Neural cell (in vitro differentiated cells): Measurements from ENCODE around the gene ESYT3. TPM values are rescaled to one million over a fixed set of nuclear protein-coding genes. Genes with fewer than 3 reads are reported as not detected.

Experiments
- H2AFZ ChIP-seq: fragments of 200-600, 300-800 bp; sonication (generic), shearing (Covaris generic); 2 replicates; pipeline ENCODE4 v1.6.0; 2014; ENCODE audit warnings: low read depth, mild to moderate bottlenecking, antibody characterized with exemption, low read length, moderate library complexity
- H3F3A ChIP-seq: fragments of 200-600 bp; shearing (Covaris generic); 2 replicates; pipeline ENCODE4 v1.6.1; 2016; ENCODE audit warnings: mild to moderate bottlenecking, moderate library complexity, mixed read lengths, antibody characterized with exemption, low read length; ENCODE audit not compliant: insufficient read depth, poor library complexity, severe bottlenecking
- H3K27ac ChIP-seq: fragments of 200-600, 300-800 bp; sonication (generic), shearing (Covaris generic); 2 replicates; pipeline ENCODE4 v1.5.1; 2014; ENCODE audit warnings: mild to moderate bottlenecking, low read length, moderate library complexity
- H3K27me3 ChIP-seq: fragments of 300-800, 200-600 bp; sonication (generic), shearing (Covaris generic); 2 replicates; pipeline ENCODE4 v1.6.0; 2014; ENCODE audit warnings: mild to moderate bottlenecking, low read depth, low read length, moderate library complexity; ENCODE audit not compliant: insufficient read depth
- H3K36me3 ChIP-seq: fragments of 300-800, 200-600 bp; sonication (generic), shearing (Covaris generic); 2 replicates; pipeline ENCODE4 v1.5.1; 2014; ENCODE audit warnings: mild to moderate bottlenecking, antibody characterized with exemption, low read length, moderate library complexity; ENCODE audit not compliant: insufficient read depth
- H3K4me2 ChIP-seq: fragments of 300-800, 200-600 bp; sonication (generic), shearing (Covaris generic); 2 replicates; pipeline ENCODE4 v1.6.0; 2014; ENCODE audit warnings: mild to moderate bottlenecking, low read length
- H3K4me3 ChIP-seq: fragments of 300-800, 200-600 bp; sonication (generic), shearing (Covaris generic); 2 replicates; pipeline ENCODE4 v1.5.1; 2014; ENCODE audit warnings: mild to moderate bottlenecking, low read length, moderate library complexity
- H3K79me2 ChIP-seq: fragments of 200-600 bp; shearing (Covaris generic); replicated peaks from 2 replicates; pipeline ENCODE4 v1.6.0; 2014; ENCODE audit warnings: mild to moderate bottlenecking, low read length, moderate library complexity; ENCODE audit not compliant: insufficient read depth
- H3K9ac ChIP-seq: fragments of 300-800, 200-600 bp; sonication (generic), shearing (Covaris generic); 2 replicates; pipeline ENCODE4 v1.6.1; 2016; ENCODE audit warnings: mild to moderate bottlenecking, low read length, mixed read lengths
- H3K9me2 ChIP-seq: fragments of 200-600 bp; shearing (Covaris generic); 2 replicates; pipeline ENCODE4 v1.6.1; 2016; ENCODE audit warnings: mild to moderate bottlenecking, low read length, mixed read lengths; ENCODE audit not compliant: insufficient read depth
- H3K9me3 ChIP-seq: fragments of 200-600, 300-800 bp; sonication (generic), shearing (Covaris generic); 2 replicates; pipeline ENCODE4 v1.6.1; 2016; ENCODE audit warnings: mild to moderate bottlenecking, mixed run types, low read length, moderate library complexity, mixed read lengths
- H4K20me1 ChIP-seq: fragments of 200-600 bp; shearing (Covaris generic); 2 replicates; pipeline ENCODE4 v1.6.1; 2016; ENCODE audit warnings: mild to moderate bottlenecking, mixed run types; ENCODE audit not compliant: insufficient read depth
- EP300 ChIP-seq: fragments of 450-650 bp; conservative IDR thresholded peaks from 2 replicates; pipeline ENCODE4 v1.6.1; 2014; ENCODE audit warnings: antibody characterized with exemption, mild to moderate bottlenecking, moderate library complexity; ENCODE audit not compliant: poor library complexity, severe bottlenecking
- EZH2 ChIP-seq: fragments of 200-600, 300-800 bp; shearing (Covaris generic), sonication (generic); IDR thresholded peaks from 2 replicates; pipeline ENCODE4 v1.6.1; 2014; ENCODE audit warnings: antibody characterized with exemption, low read length, borderline replicate concordance, mild to moderate bottlenecking; ENCODE audit not compliant: insufficient read depth, poor library complexity, severe bottlenecking
- MXI1 ChIP-seq: fragments of 450-650 bp; conservative IDR thresholded peaks from 2 replicates; pipeline ENCODE4 v1.6.1; 2014; ENCODE audit warnings: antibody characterized with exemption, mild to moderate bottlenecking; ENCODE audit not compliant: poor library complexity, severe bottlenecking
- POLR2AphosphoS5 ChIP-seq: IDR thresholded peaks from 2 replicates; pipeline ENCODE4 v1.6.1; 2012
- RAD21 ChIP-seq: fragments of 450-650 bp; conservative IDR thresholded peaks from 2 replicates; pipeline ENCODE4 v1.6.1; 2014; ENCODE audit warnings: antibody characterized with exemption, mild to moderate bottlenecking, moderate library complexity
- SMC3 ChIP-seq: fragments of 450-650 bp; conservative IDR thresholded peaks from 2 replicates; pipeline ENCODE4 v1.6.1; 2014; ENCODE audit warnings: antibody characterized with exemption, mild to moderate bottlenecking, moderate library complexity; ENCODE audit not compliant: poor library complexity
- TAF1 ChIP-seq: IDR thresholded peaks from 2 replicates; pipeline ENCODE4 v1.6.1; 2012; ENCODE audit warnings: low read depth
- polyA plus RNA-seq: library from polyadenylated mRNA; depleted of rRNA; stranded (reverse); fragments of >200 nt; gene quantifications from 2 replicates; pipeline ENCODE4 v1.2.3, GENCODE V29; 2014
- TF ChIP-seq, protein P1 (sequence below): fragments of 450-650 bp; IDR thresholded peaks from 2 replicates; pipeline ENCODE4 v1.5.1; 2014; ENCODE audit warnings: antibody characterized with exemption, mild to moderate bottlenecking, moderate library complexity; ENCODE audit not compliant: poor library complexity, severe bottlenecking
- TF ChIP-seq, protein P2 (sequence below): IDR thresholded peaks from 2 replicates; pipeline ENCODE4 v1.6.1; 2012; ENCODE audit warnings: borderline replicate concordance

The ESYT3 gene
- polyA plus RNA-seq, 1 donor from 2014 or later = 0.33 TPM

DNA sequence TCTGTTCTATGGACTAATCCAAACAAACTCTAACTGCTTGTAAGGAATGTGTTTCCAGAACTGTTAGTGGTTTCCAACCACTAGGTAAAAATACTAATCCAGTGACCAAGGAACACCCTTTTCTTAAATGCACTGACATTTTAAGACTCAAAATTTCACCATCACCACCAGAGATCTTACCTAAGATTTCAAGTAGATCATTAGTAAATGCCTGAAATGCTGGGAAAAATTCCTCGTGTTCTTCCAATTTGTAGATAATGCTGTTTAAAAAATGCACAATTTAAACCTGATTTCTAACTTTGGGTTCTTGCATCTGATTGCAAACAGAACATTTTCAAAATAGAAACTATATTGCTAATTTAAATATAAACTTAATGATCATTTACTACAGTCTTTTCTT lies 63.4 kb downstream of the ESYT3 start:
- Histone ChIP-seq H3K27ac (no peak overlapping the region), H3K4me3 (no peak overlapping the region), H4K20me1 (no peaks in the 10 kb centered on the region), H3K9ac (no peak overlapping the region), H3K9me2 (no peaks in the 10 kb centered on the region), H3K79me2 (no peaks in the 10 kb centered on the region), H3F3A (no peaks in the 10 kb centered on the region), H2AFZ (no peak overlapping the region), H3K36me3 (no peaks in the 10 kb centered on the region), H3K9me3 (no peaks in the 10 kb centered on the region), H3K4me2 (no peak overlapping the region), H3K27me3 (no peaks in the 10 kb centered on the region)
- TF ChIP-seq, protein P1, sequence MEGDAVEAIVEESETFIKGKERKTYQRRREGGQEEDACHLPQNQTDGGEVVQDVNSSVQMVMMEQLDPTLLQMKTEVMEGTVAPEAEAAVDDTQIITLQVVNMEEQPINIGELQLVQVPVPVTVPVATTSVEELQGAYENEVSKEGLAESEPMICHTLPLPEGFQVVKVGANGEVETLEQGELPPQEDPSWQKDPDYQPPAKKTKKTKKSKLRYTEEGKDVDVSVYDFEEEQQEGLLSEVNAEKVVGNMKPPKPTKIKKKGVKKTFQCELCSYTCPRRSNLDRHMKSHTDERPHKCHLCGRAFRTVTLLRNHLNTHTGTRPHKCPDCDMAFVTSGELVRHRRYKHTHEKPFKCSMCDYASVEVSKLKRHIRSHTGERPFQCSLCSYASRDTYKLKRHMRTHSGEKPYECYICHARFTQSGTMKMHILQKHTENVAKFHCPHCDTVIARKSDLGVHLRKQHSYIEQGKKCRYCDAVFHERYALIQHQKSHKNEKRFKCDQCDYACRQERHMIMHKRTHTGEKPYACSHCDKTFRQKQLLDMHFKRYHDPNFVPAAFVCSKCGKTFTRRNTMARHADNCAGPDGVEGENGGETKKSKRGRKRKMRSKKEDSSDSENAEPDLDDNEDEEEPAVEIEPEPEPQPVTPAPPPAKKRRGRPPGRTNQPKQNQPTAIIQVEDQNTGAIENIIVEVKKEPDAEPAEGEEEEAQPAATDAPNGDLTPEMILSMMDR = no peak
- no peak for TF ChIP-seq RAD21
- no peak for TF ChIP-seq EP300
- no peak for TF ChIP-seq EZH2
- TF ChIP-seq POLR2AphosphoS5 = no peak
- TF ChIP-seq SMC3 = no peak
- TF ChIP-seq, protein P2, sequence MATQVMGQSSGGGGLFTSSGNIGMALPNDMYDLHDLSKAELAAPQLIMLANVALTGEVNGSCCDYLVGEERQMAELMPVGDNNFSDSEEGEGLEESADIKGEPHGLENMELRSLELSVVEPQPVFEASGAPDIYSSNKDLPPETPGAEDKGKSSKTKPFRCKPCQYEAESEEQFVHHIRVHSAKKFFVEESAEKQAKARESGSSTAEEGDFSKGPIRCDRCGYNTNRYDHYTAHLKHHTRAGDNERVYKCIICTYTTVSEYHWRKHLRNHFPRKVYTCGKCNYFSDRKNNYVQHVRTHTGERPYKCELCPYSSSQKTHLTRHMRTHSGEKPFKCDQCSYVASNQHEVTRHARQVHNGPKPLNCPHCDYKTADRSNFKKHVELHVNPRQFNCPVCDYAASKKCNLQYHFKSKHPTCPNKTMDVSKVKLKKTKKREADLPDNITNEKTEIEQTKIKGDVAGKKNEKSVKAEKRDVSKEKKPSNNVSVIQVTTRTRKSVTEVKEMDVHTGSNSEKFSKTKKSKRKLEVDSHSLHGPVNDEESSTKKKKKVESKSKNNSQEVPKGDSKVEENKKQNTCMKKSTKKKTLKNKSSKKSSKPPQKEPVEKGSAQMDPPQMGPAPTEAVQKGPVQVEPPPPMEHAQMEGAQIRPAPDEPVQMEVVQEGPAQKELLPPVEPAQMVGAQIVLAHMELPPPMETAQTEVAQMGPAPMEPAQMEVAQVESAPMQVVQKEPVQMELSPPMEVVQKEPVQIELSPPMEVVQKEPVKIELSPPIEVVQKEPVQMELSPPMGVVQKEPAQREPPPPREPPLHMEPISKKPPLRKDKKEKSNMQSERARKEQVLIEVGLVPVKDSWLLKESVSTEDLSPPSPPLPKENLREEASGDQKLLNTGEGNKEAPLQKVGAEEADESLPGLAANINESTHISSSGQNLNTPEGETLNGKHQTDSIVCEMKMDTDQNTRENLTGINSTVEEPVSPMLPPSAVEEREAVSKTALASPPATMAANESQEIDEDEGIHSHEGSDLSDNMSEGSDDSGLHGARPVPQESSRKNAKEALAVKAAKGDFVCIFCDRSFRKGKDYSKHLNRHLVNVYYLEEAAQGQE = no peak
- no peak for TF ChIP-seq MXI1
- TF ChIP-seq TAF1 = no peak

DNA sequence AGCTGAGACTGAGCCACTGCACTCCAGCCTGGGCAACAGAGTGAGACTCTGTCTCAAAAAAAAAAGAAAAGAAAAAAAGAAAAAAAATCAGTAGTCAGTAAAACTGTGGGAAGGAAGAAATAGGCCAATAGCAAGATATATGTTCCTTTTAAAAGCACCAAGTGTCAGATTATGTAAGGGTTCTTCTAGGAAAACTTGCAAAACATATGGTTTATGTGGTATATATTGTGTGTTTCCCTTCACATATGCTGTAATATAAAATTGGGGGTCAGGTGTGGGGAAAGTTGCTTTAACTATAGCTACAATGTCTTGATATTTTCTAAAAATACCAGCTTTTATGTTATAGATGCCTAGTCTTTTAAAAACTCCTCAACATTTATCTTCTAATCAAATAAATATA lies 64.6 kb downstream of the ESYT3 start:
- Histone ChIP-seq H3F3A (no peaks in the 10 kb centered on the region), H3K79me2 (no peaks in the 10 kb centered on the region), H3K27ac (no peak overlapping the region), H3K9me2 (no peaks in the 10 kb centered on the region), H3K9me3 (no peaks in the 10 kb centered on the region), H3K4me2 (no peak overlapping the region), H2AFZ (no peak overlapping the region), H3K27me3 (no peaks in the 10 kb centered on the region), H3K9ac (no peak overlapping the region), H3K36me3 (no peaks in the 10 kb centered on the region), H4K20me1 (no peaks in the 10 kb centered on the region), H3K4me3 (no peak overlapping the region)
- TF ChIP-seq EZH2 (no peak), MXI1 (no peak), POLR2AphosphoS5 (no peak), RAD21 (no peak), EP300 (no peak), SMC3 (no peak), TAF1 (no peak)
- TF ChIP-seq, protein P2 = no peak
- TF ChIP-seq, protein P1 = no peak
